ENCODE measurements around the gene F11. TPM values are rescaled to one million over a fixed set of nuclear protein-coding genes. Genes with fewer than 3 reads are reported as not detected.
A peak's percentile ranks its signal among the peaks of the same experiment; 100 is the strongest.

F11 gene
- total RNA-seq (2016; rRNA removed; fragmentation: Illumina TruSeq; extraction: Trizol) (27.6 and 58.0 TPM in 2 replicates), polyA plus RNA-seq (2011; rRNA removed) (35.1 and 48.7 TPM in 2 replicates), polyA minus RNA-seq (2011; rRNA and poly(A)+ RNA removed; ENCODE audit: low replicate concordance) (18.4 TPM in 1 of 2 replicates, not detected in the other), Bru-seq, nascent RNA (percentile 89 among the genes with signal in this experiment), BruChase-seq, experiment 1, labeled RNA remaining after a 6-hour chase (percentile 80 among the genes with signal in this experiment), BruChase-seq, experiment 2, labeled RNA remaining after a 2-hour chase (percentile 88 among the genes with signal in this experiment)
- total RNA-seq (2016; cell fraction: cytosol; rRNA removed; fragmentation: Illumina TruSeq; extraction: Trizol; ENCODE audit: low read depth) = 7.0 and 7.4 TPM in 2 replicates
- 25.4 and 56.7 TPM in 2 replicates for total RNA-seq (2016; cell fraction: insoluble cytoplasmic fraction; rRNA removed; fragmentation: Illumina TruSeq; extraction: Trizol)
- total RNA-seq (2016; cell fraction: membrane; rRNA removed; fragmentation: Illumina TruSeq; extraction: Trizol) = 11.6 and 12.3 TPM in 2 replicates
- 72.8 and 74.4 TPM in 2 replicates for total RNA-seq (2016; cell fraction: nucleus; rRNA removed; fragmentation: Illumina TruSeq; extraction: Trizol)
- polyA plus RNA-seq (2011; cell fraction: cytosol; rRNA removed) = 18.9 and 37.4 TPM in 2 replicates
- 73.5 and 117 TPM in 2 replicates for polyA plus RNA-seq (2011; cell fraction: nucleus; rRNA removed)
- 46.7 and 65.0 TPM in 2 replicates for polyA plus RNA-seq (2012)
- polyA plus RNA-seq (2016; cell fraction: cytosol; fragmentation: Illumina TruSeq; extraction: Trizol; ENCODE audit: low read depth) = 4.0 and 4.8 TPM in 2 replicates
- polyA plus RNA-seq (2016; cell fraction: insoluble cytoplasmic fraction; fragmentation: Illumina TruSeq; extraction: Trizol; ENCODE audit: low read depth) = 21.2 and 23.4 TPM in 2 replicates
- 6.0 and 7.5 TPM in 2 replicates for polyA plus RNA-seq (2016; cell fraction: membrane; fragmentation: Illumina TruSeq; extraction: Trizol; ENCODE audit: low read depth)
- 107 and 113 TPM in 2 replicates for polyA plus RNA-seq (2016; cell fraction: nucleus; fragmentation: Illumina TruSeq; extraction: Trizol; ENCODE audit: insufficient read depth, low read depth)
- 13.9 and 27.5 TPM in 2 replicates for polyA minus RNA-seq (2011; cell fraction: cytosol; rRNA and poly(A)+ RNA removed)
- 74.5 and 137 TPM in 2 replicates for polyA minus RNA-seq (2011; cell fraction: nucleus; rRNA and poly(A)+ RNA removed)
- long read RNA-seq, experiment 1, transcript F11-203 (15 exons, 2,396 nt) = major isoform, 5 of 33 reads
- long read RNA-seq, experiment 1, partial matches to known transcripts = 5 of 33 reads
- long read RNA-seq, experiment 1, other reads (novel, unspliced or antisense) = 21 of 33 reads
- long read RNA-seq, experiment 2, transcript F11-203 (15 exons, 2,396 nt) = major isoform, 5 of 23 reads
- long read RNA-seq, experiment 2, partial matches to known transcripts = 5 of 23 reads
- long read RNA-seq, experiment 2, other reads (novel, unspliced or antisense) = 12 of 23 reads

GRCh38 chr4:186265683-186266652, at the start of gene F11:
Gene F11, plus strand, starts transcription at chr4:186266189. Its CDS starts 948 bp downstream, at chr4:186267137.
- POLR2A ChIA-PET = interaction anchor here (0.6 to 2.0 kb wide), 16 partner anchors 10 to 698 kb away, joined by 3 to 10 read pairs (median 3); partner anchors contain the start of gene CYP4V2
- TSS peak; percentile 96 for BruUV-seq (replicated peaks)
- CTCF ChIA-PET (ENCODE audit: low intra/inter-chr PET ratio, low total read pairs) = no interaction called here
- Histone ChIP-seq H3K79me2 (ENCODE audit: insufficient read depth, low read length) (peaks cover 9% of the 10 kb centered on the region), H3K36me3 (replicated peaks in 1 of 2; ENCODE audit: control insufficient read depth in 1 of 2, insufficient read depth in 2 of 2, low read length in 2 of 2) (no peaks in the 10 kb centered on the region), H3K4me2 (ENCODE audit: low read depth, low read length) (peak within 1 kb of the TSS; percentile 68), H3K27ac (ENCODE audit: extremely low read length, insufficient read depth, low read length) (peak within 1 kb of the TSS; percentile 85), H3K4me1 (ENCODE audit: insufficient read depth, low read length) (peaks cover 57% of the 10 kb centered on the region), H2AFZ (ENCODE audit: low read length) (no peak within 1 kb of the TSS), H3K4me3 (replicated peaks in 1 of 3; ENCODE audit: insufficient read depth in 1 of 3, low read depth in 2 of 3, low read length in 3 of 3) (peak within 1 kb of the TSS; percentile 64 to 86 (median 69)), H4K20me1 (ENCODE audit: insufficient read depth, low read length) (no peaks in the 10 kb centered on the region), H3K9me3 (ENCODE audit: low read length) (no peaks in the 10 kb centered on the region), H3K27me3 (ENCODE audit: control insufficient read depth in 1 of 2, insufficient read depth in 2 of 2, low read length in 2 of 2) (no peaks in the 10 kb centered on the region), H3K9ac (ENCODE audit: insufficient read depth, low read depth, low read length) (peak within 1 kb of the TSS; percentile 74)
- ATAC-seq (peak; percentile 71), DNase-seq (ENCODE audit: low spot score) (peak; percentile 80), FAIRE-seq (peak; percentile 92)
- in situ Hi-C loops (cut with HindIII; ENCODE audit: extremely low pct_ligation_motif_present, low pct_unique_long_range_greater_than_20kb) = no loop called here
- intact Hi-C loops (cut with micrococcal nuclease; ENCODE audit: unreplicated experiment) = loop anchor here (1.0 to 10.0 kb wide), 3 partner anchors 8 to 439 kb away; partner anchors contain the start of gene CYP4V2
- WGBS (ENCODE audit: low lambda C conversion rate) = 0% methylated on average over 10 of the region's 10 CpGs
- peak; percentile 62; the same call in 1 of the 2 replicates for TF ChIP-seq AHDC1 (CRISPR knock-in tag; IDR thresholded peaks at IDR 0.05; ENCODE audit: borderline replicate concordance)
- no peak for TF ChIP-seq NCOA5 (CRISPR knock-in tag; IDR thresholded peaks at IDR 0.05)
- TF ChIP-seq ZNF547 (CRISPR knock-in tag; IDR thresholded peaks at IDR 0.05) = no peak
- TF ChIP-seq NFATC3 (CRISPR knock-in tag; IDR thresholded peaks at IDR 0.05) = no peak
- no peak for TF ChIP-seq NONO (IDR thresholded peaks at IDR 0.05)
- TF ChIP-seq NONO (CRISPR knock-in tag; conservative IDR thresholded peaks at IDR 0.05) = 0 out of 2 replicates have a peak, but pooled peaks have one; percentile 28
- no peak for TF ChIP-seq ZNF557 (CRISPR knock-in tag; IDR thresholded peaks at IDR 0.05)
- no peak for TF ChIP-seq HNRNPK (IDR thresholded peaks at IDR 0.05; ENCODE audit: low read depth, low read length, poor library complexity, severe bottlenecking)
- no peak for TF ChIP-seq HOXA7 (CRISPR knock-in tag; IDR thresholded peaks at IDR 0.05)

All from HepG2 (cell line).